ENCODE measurements around the gene ADGRA1. TPM values are rescaled to one million over a fixed set of nuclear protein-coding genes. Genes with fewer than 3 reads are reported as not detected.
"Not testable (repeated sequence)": the region's sequence is repeated elsewhere in the genome, so short reads cannot be mapped to it uniquely, and the experiment has no call there.

The ADGRA1 gene
- total and polyA plus RNA-seq, 2 donors (not counting 3 experiments of a cell fraction or from before 2014, with no cell fraction given): not detected

GRCh38 chr10:133135116-133135465 lies 47.4 kb downstream of the ADGRA1 start:
- dilution Hi-C loops (cut with MboI; ENCODE audit: extremely low pct_ligation_motif_present, low sequenced_read_pairs) (no loop called here), intact Hi-C loops (cut with micrococcal nuclease) (no loop called here)
- Histone ChIP-seq H3K4me3 (replicated peaks in 1 of 3; ENCODE audit: insufficient read depth in 1 of 3, low read depth in 1 of 3, low read length in 3 of 3) (no peak overlapping the region), H3K9me1 (replicated peaks; ENCODE audit: control insufficient read depth, extremely low read depth, insufficient read depth, low read length) (no peaks in the 10 kb centered on the region), H2AFZ (ENCODE audit: low read depth, low read length) (no peak overlapping the region), H3K36me3 (ENCODE audit: control insufficient read depth in 2 of 2, extremely low read depth in 1 of 2, insufficient read depth in 2 of 2, low read length in 2 of 2) (no peaks in the 10 kb centered on the region), H3K9ac (replicated peaks; ENCODE audit: extremely low read depth, insufficient read depth, low read length) (no peak overlapping the region), H3K27me3 (ENCODE audit: control insufficient read depth in 2 of 2, insufficient read depth in 2 of 2, low read length in 2 of 2) (no peaks in the 10 kb centered on the region), H3K27ac (ENCODE audit: insufficient read depth, low read depth, low read length) (no peak overlapping the region), H3K4me2 (ENCODE audit: insufficient read depth, low read length) (no peak overlapping the region), H3K4me1 (ENCODE audit: control insufficient read depth, extremely low read depth, insufficient read depth, low read length) (no peaks in the 10 kb centered on the region), H3K9me3 (replicated peaks; ENCODE audit: control insufficient read depth, insufficient read depth, low read length) (no peaks in the 10 kb centered on the region), H4K20me1 (replicated peaks; ENCODE audit: control insufficient read depth, extremely low read depth, insufficient read depth, low read length) (no peaks in the 10 kb centered on the region), H3K79me2 (ENCODE audit: control insufficient read depth, insufficient read depth, low read length) (no peaks in the 10 kb centered on the region)
- POLR2A ChIA-PET: no interaction called here
- no peak for FAIRE-seq
- CTCF ChIA-PET: interaction anchor here (2.0 kb wide), 1 partner anchor 8 kb away, joined by 5 read pairs; no protein-coding TSS in a partner anchor
- no TSS peak for BruUV-seq (replicated peaks)
- TF ChIP-seq FOS (IDR thresholded peaks at IDR 0.05; ENCODE audit: borderline replicate concordance, insufficient read depth, low read length) (no peak), GATA2 (IDR thresholded peaks at IDR 0.05; ENCODE audit: insufficient read depth, insufficient read length, low read depth, low read length) (no peak), JUN (IDR thresholded peaks at IDR 0.05; ENCODE audit: borderline replicate concordance, insufficient read depth, insufficient read length, low read depth) (no peak)
- no peak for DNase-seq (ENCODE audit: low read depth, low spot score)

DNA sequence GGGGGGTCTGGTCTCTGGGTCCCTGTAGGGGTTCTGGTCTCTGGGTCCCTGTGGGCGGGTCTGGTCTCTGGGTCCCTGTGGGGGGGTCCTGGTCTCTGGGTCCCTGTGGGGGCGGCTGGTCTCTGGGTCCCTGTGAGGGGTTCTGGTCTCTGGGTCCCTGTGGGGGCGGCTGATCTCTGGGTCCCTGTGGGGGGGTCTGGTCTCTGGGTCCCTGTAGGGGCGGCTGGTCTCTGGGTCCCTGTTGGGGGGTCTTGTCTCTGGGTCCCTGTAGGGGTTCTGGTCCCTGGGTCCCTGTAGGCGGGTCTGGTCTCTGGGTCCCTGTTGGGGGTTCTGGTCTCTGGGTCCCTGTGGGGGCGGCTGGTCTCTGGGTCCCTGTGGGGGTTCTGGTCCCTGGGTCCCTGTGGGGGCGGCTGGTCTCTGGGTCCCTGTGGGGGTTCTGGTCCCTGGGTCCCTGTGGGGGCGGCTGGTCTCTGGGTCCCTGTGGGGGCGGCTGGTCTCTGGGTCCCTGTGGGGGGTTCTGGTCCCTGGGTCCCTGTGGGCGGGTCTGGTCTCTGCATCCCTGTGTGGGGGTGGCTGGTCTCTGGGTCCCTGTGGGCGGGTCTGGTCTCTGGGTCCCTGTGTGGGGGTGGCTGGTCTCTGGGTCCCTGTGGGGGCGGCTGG lies 49.9 kb downstream of the ADGRA1 start:
- H2AFZ ChIP-seq (ENCODE audit: low read depth, low read length); H4K20me1 ChIP-seq (replicated peaks; ENCODE audit: control insufficient read depth, extremely low read depth, insufficient read depth, low read length); H3K27ac ChIP-seq (ENCODE audit: insufficient read depth, low read depth, low read length); intact Hi-C loops (cut with micrococcal nuclease); H3K27me3 ChIP-seq (ENCODE audit: control insufficient read depth in 2 of 2, insufficient read depth in 2 of 2, low read length in 2 of 2); CTCF ChIA-PET; H3K79me2 ChIP-seq (ENCODE audit: control insufficient read depth, insufficient read depth, low read length); dilution Hi-C loops (cut with MboI; ENCODE audit: extremely low pct_ligation_motif_present, low sequenced_read_pairs); BruUV-seq (replicated peaks); H3K4me2 ChIP-seq (ENCODE audit: insufficient read depth, low read length); POLR2A ChIA-PET; H3K9me3 ChIP-seq (replicated peaks; ENCODE audit: control insufficient read depth, insufficient read depth, low read length); FAIRE-seq; H3K4me3 ChIP-seq (replicated peaks in 1 of 3; ENCODE audit: insufficient read depth in 1 of 3, low read depth in 1 of 3, low read length in 3 of 3); H3K4me1 ChIP-seq (ENCODE audit: control insufficient read depth, extremely low read depth, insufficient read depth, low read length); H3K9ac ChIP-seq (replicated peaks; ENCODE audit: extremely low read depth, insufficient read depth, low read length); H3K36me3 ChIP-seq (ENCODE audit: control insufficient read depth in 2 of 2, extremely low read depth in 1 of 2, insufficient read depth in 2 of 2, low read length in 2 of 2); DNase-seq (ENCODE audit: low read depth, low spot score); H3K9me1 ChIP-seq (replicated peaks; ENCODE audit: control insufficient read depth, extremely low read depth, insufficient read depth, low read length): not testable (repeated sequence)
